HEK293 (cell line): Measurements from ENCODE around the gene RPS6KA1.
A peak's percentile ranks its signal among the peaks of the same experiment; 100 is the strongest.

Experiments used
- CTCF ChIA-PET: fragments of 350-600 bp; formaldehyde crosslinking; extraction: SDS; loops from one replicate; lab custom pipeline; 2021; ENCODE audit warnings: antibody characterized with exemption; lab: Yijun Ruan, JAX
- POLR2A ChIA-PET: fragments of 300-600 bp; formaldehyde crosslinking; extraction: SDS; loops from one replicate; lab custom pipeline; 2020; ENCODE audit warnings: antibody characterized with exemption, inconsistent platforms; lab: Yijun Ruan, JAX
- H3K27ac ChIP-seq: fragments of 200-500 bp; sonication (Bioruptor generic); 2 replicates; pipeline ENCODE4 v1.5.1; 2014; ENCODE audit warnings: low read depth, low read length, control low read depth, inconsistent platforms; ENCODE audit errors: extremely low read depth
- H3K36me3 ChIP-seq, 2 experiments: fragments of 200-500 bp in 1 of 2; sonication (Bioruptor generic) in 1 of 2; 1 replicate in 1 of 2; 2 replicates in 1 of 2; pipeline ENCODE4 v1.5.1; 2014 to 2017; ENCODE audit warnings: inconsistent platforms in 2 of 2, low read length in 2 of 2; ENCODE audit not compliant: control insufficient read depth in 2 of 2, insufficient read depth in 1 of 2
- H3K4me1 ChIP-seq: fragments of 200-500 bp; sonication (Bioruptor generic); 2 replicates; pipeline ENCODE4 v1.5.1; 2014; ENCODE audit warnings: mild to moderate bottlenecking, low read length, inconsistent platforms; ENCODE audit not compliant: control insufficient read depth, insufficient read depth
- H3K4me3 ChIP-seq: 2 replicates; pipeline ENCODE4 v1.5.1; 2011; ENCODE audit warnings: low read depth, mild to moderate bottlenecking, control low read depth, low read length, moderate library complexity
- H3K9me3 ChIP-seq: fragments of 200-500 bp; sonication (Bioruptor generic); 2 replicates; pipeline ENCODE4 v1.5.1; 2014; ENCODE audit warnings: low read depth, low read length, inconsistent platforms; ENCODE audit not compliant: control insufficient read depth, insufficient read depth
- GLIS2 ChIP-seq: fragments of 450-650 bp; formaldehyde crosslinking; IDR thresholded peaks from 2 replicates; pipeline ENCODE4 v1.5.1; 2016; ENCODE audit warnings: missing biosample characterization, missing genetic modification characterization
- HIC1 ChIP-seq: fragments of 450-650 bp; formaldehyde crosslinking; IDR thresholded peaks from 2 replicates; pipeline ENCODE4 v1.5.1; 2016; ENCODE audit warnings: missing biosample characterization, missing genetic modification characterization
- PATZ1 ChIP-seq: fragments of 450-650 bp; formaldehyde crosslinking; IDR thresholded peaks from 2 replicates; pipeline ENCODE4 v1.5.1; 2016; ENCODE audit warnings: missing biosample characterization, missing genetic modification characterization
- PRDM10 ChIP-seq: fragments of 450-650 bp; formaldehyde crosslinking; IDR thresholded peaks from 2 replicates; pipeline ENCODE4 v1.5.1; 2016; ENCODE audit warnings: missing biosample characterization, missing genetic modification characterization
- PRDM4 ChIP-seq: fragments of 450-650 bp; formaldehyde crosslinking; IDR thresholded peaks from 2 replicates; pipeline ENCODE4 v1.5.1; 2017; ENCODE audit warnings: missing biosample characterization, missing genetic modification characterization
- SCRT1 ChIP-seq: fragments of 450-650 bp; formaldehyde crosslinking; IDR thresholded peaks from 2 replicates; pipeline ENCODE4 v1.5.1; 2016; ENCODE audit warnings: missing biosample characterization, missing genetic modification characterization, borderline replicate concordance
- ZBTB20 ChIP-seq: fragments of 450-650 bp; formaldehyde crosslinking; IDR thresholded peaks from 2 replicates; pipeline ENCODE4 v1.5.1; 2016; ENCODE audit warnings: missing biosample characterization, missing genetic modification characterization
- ZBTB49 ChIP-seq: fragments of 450-650 bp; formaldehyde crosslinking; IDR thresholded peaks from 2 replicates; pipeline ENCODE4 v1.5.1; 2016; ENCODE audit warnings: missing biosample characterization, missing genetic modification characterization, low read depth
- ZEB2 ChIP-seq: fragments of 450-650 bp; formaldehyde crosslinking; IDR thresholded peaks from 2 replicates; pipeline ENCODE4 v1.5.1; 2016; ENCODE audit warnings: missing biosample characterization, missing genetic modification characterization
- ZIC2 ChIP-seq: fragments of 450-650 bp; formaldehyde crosslinking; IDR thresholded peaks from 2 replicates; pipeline ENCODE4 v1.5.1; 2016; ENCODE audit warnings: missing biosample characterization, missing genetic modification characterization
- ZNF121 ChIP-seq: fragments of 450-650 bp; formaldehyde crosslinking; IDR thresholded peaks from 2 replicates; pipeline ENCODE4 v1.5.1; 2016; ENCODE audit warnings: missing biosample characterization, missing genetic modification characterization
- ZNF335 ChIP-seq: fragments of 450-650 bp; formaldehyde crosslinking; conservative IDR thresholded peaks from 2 replicates; pipeline ENCODE4 v1.5.1; 2016; ENCODE audit warnings: missing biosample characterization, missing genetic modification characterization
- ZNF514 ChIP-seq: fragments of 450-650 bp; formaldehyde crosslinking; IDR thresholded peaks from 2 replicates; pipeline ENCODE4 v1.5.1; 2016; ENCODE audit warnings: missing biosample characterization, missing genetic modification characterization
- ZNF623 ChIP-seq: fragments of 450-650 bp; formaldehyde crosslinking; IDR thresholded peaks from 2 replicates; pipeline ENCODE4 v1.5.1; 2016; ENCODE audit warnings: missing biosample characterization, missing genetic modification characterization
- ZNF768 ChIP-seq: fragments of 450-650 bp; formaldehyde crosslinking; IDR thresholded peaks from 2 replicates; pipeline ENCODE4 v1.5.1; 2018; ENCODE audit warnings: missing biosample characterization, mild to moderate bottlenecking, missing genetic modification characterization
- ZNF777 ChIP-seq: fragments of 450-650 bp; formaldehyde crosslinking; IDR thresholded peaks from 2 replicates; pipeline ENCODE4 v1.5.1; 2017; ENCODE audit warnings: missing biosample characterization, missing genetic modification characterization, borderline replicate concordance

The RPS6KA1 gene

GRCh38 chr1:26524181-26524580, 5.4 kb upstream of the RPS6KA1 start:
- CTCF ChIA-PET = interaction anchor here (0.7 to 2.9 kb wide), 3 partner anchors 14 to 24 kb away, joined by 3 to 15 read pairs (median 6); no protein-coding TSS in a partner anchor
- H3K27ac ChIP-seq = no peak overlapping the region
- no peaks in the 10 kb centered on the region for H3K4me1 ChIP-seq
- H3K36me3 ChIP-seq = no peaks in the 10 kb centered on the region
- POLR2A ChIA-PET = interaction anchor here (0.5 to 2.2 kb wide), 2 partner anchors 24 to 342 kb away, joined by 6 to 7 read pairs; no protein-coding TSS in a partner anchor
- TF ChIP-seq HIC1 (tag by site-specific recombination) (no peak), ZEB2 (tag by site-specific recombination) (no peak), ZBTB20 (no peak), ZNF335 (no peak), ZNF623 (tag by site-specific recombination) (peak; percentile 90), PRDM4 (tag by site-specific recombination) (peak; percentile 68; the same call in 1 of the 2 replicates), ZNF777 (tag by site-specific recombination) (no peak), ZNF514 (no peak)
- no peak overlapping the region for H3K4me3 ChIP-seq
- H3K9me3 ChIP-seq = no peaks in the 10 kb centered on the region

- ChIA-PET CTCF (interaction anchor here (0.7 to 1.9 kb wide), 3 partner anchors 12 to 19 kb away, joined by 4 to 9 read pairs (median 5); no protein-coding TSS in a partner anchor), POLR2A (interaction anchor here (2.2 kb wide), 1 partner anchor 26 kb away, joined by 6 read pairs; no protein-coding TSS in a partner anchor)
- Histone ChIP-seq H3K27ac (no peak overlapping the region), H3K36me3 (no peaks in the 10 kb centered on the region), H3K4me3 (no peak overlapping the region), H3K9me3 (no peaks in the 10 kb centered on the region), H3K4me1 (0 out of 2 replicates have a peak, but pooled peaks cover 6% of the 10 kb centered on the region)
- TF ChIP-seq ZNF777 (tag by site-specific recombination) (no peak), ZNF121 (peak; percentile 74), ZBTB49 (no peak), ZNF768 (tag by site-specific recombination) (no peak), GLIS2 (tag by site-specific recombination) (no peak)
Observed at GRCh38 chr1:26526287-26526686, 3.3 kb upstream of the RPS6KA1 start.

GRCh38 chr1:26529405-26529654, 231 bp upstream of the RPS6KA1 start:
- 0 out of 2 replicates have a peak, but pooled peaks cover 6% of the 10 kb centered on the region for H3K4me1 ChIP-seq
- H3K9me3 ChIP-seq = no peaks in the 10 kb centered on the region
- no peaks in the 10 kb centered on the region for H3K36me3 ChIP-seq
- POLR2A ChIA-PET = interaction anchor here (0.6 to 4.8 kb wide), 3 partner anchors 12 to 97 kb away, joined by 3 to 24 read pairs (median 3); partner anchors contain the start of gene DHDDS
- peak overlapping the region; percentile 41 for H3K4me3 ChIP-seq
- CTCF ChIA-PET = interaction anchor here (0.6 to 2.5 kb wide), 3 partner anchors 10 to 779 kb away, joined by 3 to 19 read pairs (median 3); no protein-coding TSS in a partner anchor
- peak overlapping the region; percentile 47; the same call in 1 of the 2 replicates for H3K27ac ChIP-seq
- 0 out of 2 replicates have a peak, but pooled peaks have one; percentile 13 for TF ChIP-seq ZNF335
- peak; percentile 51 for TF ChIP-seq ZIC2 (tag by site-specific recombination)
- TF ChIP-seq PATZ1 (tag by site-specific recombination) = peak; percentile 45; the same call in 1 of the 2 replicates
- 0 out of 2 replicates have a peak, but pooled peaks have one; percentile 12 for TF ChIP-seq PRDM10 (tag by site-specific recombination)
- TF ChIP-seq SCRT1 = no peak
